ENCODE data around the gene ABHD2.
"Not testable (repeated sequence)": the region's sequence is repeated elsewhere in the genome, so short reads cannot be mapped to it uniquely, and the experiment has no call there.

Gene ABHD2

DNA sequence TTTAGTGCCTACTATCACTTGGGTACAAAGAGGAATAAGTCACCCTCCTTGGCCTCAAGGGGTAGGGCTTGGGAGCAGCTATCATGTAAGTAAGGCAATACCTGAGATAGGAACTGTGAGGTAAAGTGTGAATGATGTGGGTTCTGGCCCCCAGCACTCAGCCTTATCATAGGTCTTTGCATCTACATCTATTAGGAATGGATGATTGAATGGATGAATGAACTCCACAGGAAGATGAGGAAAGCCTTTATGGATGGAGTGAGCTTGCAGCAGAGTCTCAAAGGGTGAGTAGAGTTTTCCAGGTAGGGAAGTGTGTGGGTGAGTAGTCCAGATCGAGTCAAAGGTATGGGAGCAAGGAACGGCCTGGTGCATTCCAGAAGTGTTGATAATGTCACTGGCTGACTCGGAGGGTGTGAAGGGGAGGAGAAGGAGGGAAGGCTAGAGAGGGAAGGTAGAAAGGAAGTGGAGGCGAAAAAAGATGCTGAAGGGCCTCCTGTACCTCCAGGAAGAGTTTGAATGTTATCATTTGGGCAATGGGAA lies 13.1 kb upstream of the ABHD2 start:
- DNase-seq: no peak

DNA sequence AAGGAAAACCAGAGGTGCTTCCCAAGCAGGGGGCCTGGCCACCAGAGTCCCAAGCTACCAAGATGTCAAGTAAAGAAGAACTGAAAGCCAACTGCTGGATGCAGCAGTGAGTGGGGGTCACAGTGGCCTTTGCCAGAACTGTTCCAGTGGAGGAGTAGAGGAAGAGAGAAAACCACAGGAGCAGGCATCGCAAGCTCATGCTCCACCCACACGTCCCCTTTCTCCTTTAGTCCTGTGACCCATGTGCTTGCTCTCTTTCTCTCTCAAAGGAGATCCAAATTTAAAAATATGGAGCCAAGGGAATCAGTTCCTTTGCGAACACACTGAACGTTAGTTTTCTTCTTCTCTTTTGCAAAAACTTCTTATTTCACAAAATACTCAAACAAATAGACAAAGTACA lies 12.4 kb upstream of the ABHD2 start:
- DNase-seq: no peak

DNA sequence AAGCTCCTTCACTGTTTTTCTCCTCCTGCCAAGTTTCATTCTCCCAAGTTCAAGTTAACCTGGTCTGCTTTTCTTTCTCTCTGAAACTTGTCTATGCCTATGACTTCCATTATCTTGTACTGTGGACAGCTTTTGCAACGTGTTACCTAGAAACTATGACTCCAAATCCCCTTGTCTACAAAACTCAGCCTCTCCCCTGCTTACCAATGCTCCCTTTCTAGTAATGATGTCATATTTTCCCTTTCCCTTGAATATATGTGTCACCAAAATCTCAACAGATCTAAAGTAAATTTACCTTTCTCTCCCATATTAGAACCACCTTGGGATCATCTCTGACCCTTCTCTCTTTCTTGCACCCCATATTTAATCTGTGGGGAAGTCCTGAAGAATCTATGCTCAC lies 10.5 kb upstream of the ABHD2 start:
- DNase-seq: no peak

DNA sequence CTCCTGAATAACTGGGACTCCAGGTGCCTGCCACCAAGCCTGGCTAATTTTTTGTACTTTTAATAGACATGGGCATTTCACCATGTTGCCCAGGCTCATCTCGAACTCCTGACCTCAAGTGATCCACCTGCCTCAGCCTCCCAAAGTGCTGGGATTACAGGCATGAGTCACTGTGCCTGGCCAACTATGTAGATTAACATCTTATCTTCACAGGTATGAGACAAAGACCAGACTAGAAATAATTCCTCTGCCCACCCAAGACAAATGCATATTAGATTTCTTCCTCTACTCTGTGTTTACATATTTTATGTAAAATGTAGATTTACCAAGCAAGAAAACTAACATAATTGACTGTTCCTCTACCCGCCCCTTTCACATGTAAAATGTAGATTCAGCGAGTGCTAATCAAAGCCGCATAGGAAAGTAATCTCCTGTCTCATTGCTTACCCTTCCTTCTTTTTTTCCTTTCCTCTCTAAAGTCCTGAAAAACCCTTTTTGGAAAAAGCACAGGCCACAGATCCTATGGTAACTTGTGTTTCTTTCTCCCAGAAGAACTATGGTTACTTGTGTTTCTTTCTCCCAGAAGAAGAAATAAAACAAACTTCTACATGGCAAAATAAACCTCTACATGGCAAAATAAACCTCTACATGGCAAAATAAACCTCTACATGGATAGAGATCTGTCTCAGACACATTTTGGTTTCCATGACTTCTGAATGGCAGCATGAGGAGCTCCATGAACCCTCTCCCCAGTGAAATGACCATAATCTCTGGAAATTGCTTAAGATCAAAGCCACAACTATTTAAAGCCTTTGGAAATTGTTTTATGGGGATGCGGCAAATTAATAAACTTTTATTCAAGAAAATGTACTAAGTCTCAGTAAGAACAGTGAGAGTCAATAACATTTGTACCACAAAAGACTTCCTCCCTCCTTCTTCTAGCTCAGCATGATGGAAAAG lies 9.1 kb upstream of the ABHD2 start:
- no peak for DNase-seq

DNA sequence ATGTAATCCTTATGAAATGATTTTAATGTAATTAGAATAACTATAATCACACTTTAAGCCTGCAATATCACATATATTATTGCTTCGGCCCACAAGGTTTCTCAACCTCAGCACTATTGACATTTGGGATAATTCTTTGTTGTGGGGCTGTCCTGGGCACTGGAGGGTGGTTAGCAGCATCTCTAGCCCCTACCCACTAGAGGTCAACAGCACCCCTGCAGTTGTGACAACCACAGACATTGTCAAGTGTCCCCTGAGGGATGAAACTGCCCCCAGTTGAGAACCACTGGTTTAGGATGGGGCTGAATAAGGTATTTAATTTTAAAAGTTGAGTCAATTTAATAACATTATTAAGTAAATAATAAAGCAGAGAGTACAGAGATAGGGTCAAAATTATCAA lies 6.4 kb upstream of the ABHD2 start:
- DNase-seq: no peak

DNA sequence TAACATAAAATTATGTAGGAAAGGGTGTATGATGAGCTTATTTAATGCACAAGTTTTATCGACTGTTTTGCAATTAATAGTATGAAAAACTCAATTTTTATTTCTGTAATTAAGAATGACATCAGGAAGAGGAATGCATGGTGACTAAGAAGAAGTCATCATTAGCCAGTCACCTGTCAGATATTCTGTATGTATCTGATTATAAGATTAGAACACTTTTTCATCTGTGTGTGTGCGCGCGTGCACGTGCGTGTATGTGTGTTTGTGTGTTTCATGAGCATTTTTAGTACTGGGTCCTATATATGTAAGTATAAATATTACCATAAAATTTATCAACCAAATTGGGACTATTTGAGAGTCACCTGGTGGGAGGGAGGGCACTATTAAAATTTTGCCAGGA lies 5.0 kb upstream of the ABHD2 start:
- DNase-seq: no peak

DNA sequence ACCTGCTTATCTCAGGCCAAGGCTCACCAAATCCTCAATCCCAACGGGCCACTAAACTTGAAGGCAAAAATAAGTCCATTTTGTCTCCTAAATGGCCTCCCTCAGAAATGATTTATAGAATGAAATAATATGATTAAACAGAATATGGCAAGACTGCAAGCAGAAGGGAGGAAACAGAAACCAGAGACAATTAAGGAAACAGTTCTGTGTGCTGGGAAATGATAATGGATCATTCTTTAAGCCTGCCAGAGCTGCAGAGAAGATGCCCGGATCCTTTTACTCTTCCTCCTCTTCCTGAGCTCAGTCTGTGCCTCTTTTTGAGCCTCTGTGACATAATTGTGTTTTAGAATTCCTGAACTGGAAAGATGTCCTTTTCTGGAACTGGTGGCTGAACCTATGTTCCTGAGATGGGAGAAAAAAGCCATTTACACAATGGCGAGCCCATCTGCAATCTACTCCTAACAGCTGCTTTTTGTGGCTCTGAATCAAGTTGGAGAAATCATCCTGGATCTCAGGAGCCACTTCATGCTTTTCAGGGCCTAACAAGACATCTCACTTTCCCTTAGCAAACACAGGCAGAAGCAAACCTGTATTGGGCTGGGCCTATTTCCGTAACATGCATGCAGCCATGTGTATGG lies 2.8 kb upstream of the ABHD2 start:
- DNase-seq: no peak

DNA sequence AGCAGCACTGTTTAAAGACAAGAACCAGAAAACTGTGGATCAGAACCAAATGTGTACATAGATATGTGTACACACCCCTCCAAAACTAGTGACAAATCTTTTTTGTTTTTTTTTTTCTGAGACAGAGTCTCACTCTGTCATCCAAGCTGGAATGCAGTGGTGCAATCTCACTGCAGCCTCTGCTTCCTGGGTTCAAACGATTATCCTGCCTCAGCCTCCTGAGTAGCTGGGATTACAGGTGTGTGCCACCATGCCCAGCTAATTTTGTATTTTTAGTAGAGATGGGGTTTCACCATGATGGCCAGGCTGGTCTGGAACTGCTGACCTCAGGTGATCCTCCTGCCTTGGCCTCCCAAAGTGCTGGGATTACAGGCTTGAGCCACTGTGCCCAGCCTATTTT lies 2.3 kb upstream of the ABHD2 start:
- DNase-seq: not testable (repeated sequence)

DNA sequence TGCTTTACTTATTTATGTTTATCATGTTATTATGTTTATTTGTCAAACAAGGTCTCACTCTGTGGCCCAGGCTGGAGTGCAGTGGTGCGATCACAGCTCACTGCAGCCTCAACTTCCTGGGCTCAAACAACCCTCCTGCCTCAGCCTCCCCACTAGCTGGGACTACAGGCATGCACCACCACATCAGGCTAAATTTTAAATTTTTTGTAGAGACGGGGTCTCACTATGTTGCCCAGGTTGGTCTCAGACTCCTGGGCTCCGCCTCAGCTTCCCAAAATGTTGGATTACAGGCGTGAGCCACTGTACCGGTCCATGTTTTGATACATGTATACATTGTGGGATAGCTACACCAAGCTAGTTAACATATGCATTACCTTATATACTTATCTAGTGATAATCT lies 1.9 kb upstream of the ABHD2 start:
- not testable (repeated sequence) for DNase-seq

DNA sequence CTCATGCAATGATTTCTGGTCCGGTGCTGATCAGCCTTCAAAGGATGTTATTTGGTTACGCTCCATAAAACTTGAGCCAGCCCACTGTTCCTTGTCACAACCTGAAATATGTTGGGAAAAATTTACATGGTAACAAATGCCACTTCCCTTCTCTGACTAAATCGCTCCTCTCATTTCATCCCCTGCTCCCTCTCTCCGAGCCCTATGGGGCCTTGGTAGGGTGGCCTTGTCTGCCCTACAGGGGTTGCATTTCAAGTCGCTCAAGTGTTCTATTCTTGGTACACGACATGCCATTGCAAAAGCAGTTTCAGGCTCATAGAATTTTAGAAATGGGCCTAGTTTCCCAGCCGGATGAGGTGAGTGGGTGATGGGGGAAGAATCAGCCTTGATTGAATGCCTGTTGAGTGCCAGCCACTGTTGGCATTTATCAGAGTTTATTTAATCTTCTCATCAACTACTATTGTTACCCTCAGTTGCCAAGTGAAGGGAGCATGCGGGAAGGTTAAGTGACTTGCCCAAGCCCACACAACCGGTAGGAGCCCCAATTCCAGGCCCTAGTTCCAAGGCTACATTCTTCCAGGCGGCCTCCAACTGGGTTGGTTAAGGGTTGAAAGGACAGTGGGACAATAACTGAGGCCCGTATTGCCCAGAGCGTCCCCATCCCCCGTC lies 961 bp upstream of the ABHD2 start:
- no peak for DNase-seq

DNA sequence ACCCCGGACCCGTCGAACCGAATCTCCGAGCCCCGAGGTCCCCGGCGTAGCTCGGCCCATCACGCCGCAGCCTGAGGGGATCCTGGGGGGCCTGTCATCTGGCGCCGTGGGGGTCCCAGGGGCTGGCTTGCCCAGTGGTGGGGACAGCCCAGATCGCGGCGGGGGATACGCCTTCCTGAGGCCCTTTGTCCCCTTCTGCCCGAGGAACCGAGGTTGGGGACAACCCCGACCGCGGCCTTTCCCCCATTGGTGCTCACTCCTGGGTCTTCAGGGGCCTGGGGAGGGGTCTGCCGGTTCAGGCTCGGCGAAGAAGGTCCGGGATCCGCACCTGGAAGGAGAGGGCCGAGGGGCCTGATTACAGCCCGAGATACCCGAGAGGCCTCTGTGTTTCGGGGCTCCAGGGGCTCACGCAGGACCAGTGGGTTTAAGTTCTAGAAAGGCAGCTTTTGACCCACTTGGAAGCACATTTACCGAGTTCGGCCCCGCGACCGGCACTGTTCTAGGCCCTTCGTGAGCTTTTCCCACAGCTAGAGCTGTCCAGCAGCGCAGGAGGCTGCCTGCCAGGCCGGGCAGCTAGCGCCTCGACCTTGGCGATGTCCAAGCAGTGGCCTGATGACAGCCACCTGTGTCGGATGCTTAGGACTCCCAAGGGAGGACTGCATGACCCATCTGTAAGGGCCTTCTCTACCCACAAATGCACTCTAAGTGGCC lies 504 bp downstream of the ABHD2 start:
- peak in 18 of 51 donors; percentile 13 to 54 (median 31) for DNase-seq

DNA sequence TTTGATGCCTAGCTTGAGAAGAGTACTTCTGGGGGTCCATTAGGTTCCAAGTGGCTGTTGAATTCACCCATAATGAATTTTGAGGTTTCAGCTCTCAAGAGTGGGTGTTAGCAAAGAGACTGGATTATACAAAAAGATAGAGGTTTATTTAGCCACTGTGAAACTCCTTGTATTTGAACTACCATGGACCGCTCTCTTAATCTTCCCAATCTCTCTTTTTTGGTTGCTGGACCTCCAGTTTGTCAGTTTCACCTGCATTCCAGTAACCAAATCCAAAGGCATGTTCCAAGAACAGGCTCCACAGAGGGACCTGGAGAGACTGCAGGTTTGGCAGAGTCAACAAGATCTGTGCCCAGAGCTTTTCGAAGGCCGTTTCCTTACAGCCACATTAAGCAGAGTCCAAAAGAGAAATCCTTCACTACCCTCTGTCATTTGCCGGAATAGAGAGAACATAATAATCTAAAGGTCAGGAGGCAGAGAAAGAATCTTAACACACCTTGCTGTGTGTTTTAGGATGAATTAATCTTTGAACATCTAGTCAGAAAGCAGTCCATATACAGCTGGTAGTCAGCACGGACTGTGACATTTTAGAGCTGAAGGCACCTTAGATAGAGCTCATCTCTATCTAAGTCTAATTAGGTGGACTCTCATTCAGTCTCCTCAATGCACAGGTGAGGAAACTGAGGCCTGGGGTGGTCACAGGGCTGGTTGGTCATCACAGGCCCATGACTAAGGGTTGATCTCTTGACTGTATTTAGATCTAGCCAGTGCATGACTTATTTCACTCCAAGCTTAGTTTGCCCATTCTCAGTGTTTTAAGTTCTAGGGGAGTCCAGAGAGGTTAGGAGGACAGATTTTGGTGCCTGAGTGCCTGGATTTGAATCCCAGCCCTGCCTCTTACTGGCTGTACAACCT lies 1.3 kb downstream of the ABHD2 start:
- DNase-seq: peak in 1 of 51 donors; percentile 58

DNA sequence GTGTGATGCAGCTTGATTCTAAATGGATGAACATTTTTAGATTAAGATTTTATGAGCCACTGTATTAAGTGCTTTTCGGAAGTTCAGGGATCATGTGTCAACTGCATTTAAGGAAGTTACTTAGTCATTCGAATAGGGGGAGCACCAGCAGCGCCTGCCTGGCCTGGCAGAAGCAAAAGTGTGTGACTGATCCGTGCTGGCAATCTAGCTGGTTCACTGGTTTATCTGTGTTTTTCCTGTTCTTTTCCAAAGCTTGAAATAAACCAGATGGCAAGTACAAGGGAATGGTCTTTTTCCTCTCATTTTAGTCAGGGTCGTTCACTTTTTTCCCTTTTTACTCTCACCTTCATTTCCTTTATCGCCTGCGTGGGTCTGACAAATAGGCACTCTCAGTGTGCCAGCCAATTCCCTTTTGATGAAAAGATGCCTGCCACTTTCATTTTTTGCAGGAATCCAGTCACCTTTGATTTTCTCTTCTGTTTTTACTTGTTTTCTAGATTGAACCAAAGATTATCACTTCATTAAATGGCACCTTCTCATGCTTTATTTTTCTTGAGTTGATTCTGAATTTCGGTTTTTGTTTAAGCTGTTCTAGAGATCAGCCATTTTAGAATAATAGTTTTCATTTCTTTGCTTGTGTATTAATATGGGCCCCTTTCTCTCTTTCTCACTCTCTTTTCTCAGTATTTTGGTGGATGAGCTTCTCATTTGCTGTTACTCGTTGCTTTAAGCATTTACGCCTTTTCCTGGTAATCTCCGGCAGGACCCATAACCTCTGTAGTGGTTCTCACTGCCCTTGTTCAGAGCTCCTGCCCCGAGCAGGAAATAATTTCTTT lies 2.8 kb downstream of the ABHD2 start:
- peak in 27 of 51 donors; percentile 15 to 63 (median 37) for DNase-seq

DNA sequence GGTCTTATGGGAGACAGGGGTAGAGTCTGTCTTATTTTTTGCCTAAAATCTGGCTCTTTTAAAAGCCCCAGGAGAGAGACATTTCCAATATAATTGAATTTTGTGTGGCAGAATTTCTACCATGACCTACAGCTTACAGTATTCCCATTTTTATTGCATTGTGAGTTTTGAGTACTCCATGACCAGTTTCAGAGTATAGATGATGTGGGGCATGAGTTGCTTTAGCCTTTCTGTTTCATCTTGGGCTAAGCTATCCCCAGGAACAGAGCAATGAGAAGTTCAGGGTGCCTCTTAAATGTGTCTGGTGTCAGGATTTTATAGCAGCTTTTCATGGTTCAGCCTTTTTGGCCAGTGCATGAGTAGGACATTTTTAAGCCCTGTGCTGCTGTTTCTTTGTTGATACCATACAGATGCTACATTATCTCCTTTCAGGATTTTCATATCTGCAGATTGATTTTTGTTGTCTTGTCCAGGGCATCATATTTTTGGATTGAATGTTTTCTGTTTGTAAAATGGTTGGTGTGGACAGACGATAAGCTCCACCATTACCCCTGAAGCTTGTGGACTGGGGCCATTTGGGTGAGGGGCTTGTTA lies 3.5 kb downstream of the ABHD2 start:
- DNase-seq: no peak

DNA sequence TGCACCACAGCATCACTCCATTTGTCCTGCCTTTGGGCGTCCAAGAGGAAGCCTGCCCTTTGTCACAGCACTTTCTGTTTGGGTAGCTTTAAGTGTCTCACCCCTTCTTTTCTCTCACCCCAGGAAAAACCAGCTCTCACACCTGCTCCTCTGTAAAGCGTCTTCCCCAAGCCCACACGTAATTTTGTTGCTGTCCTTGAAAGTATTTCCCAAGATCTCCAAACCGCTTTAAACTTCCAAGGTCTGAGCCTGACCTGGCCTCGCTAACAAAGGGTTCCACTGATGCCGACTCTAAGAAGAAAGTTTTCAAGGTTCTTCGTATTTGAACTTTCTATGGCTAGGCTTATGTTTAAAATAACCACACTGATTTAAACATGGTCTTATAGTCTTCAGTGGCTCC lies 5.3 kb downstream of the ABHD2 start:
- no peak for DNase-seq

DNA sequence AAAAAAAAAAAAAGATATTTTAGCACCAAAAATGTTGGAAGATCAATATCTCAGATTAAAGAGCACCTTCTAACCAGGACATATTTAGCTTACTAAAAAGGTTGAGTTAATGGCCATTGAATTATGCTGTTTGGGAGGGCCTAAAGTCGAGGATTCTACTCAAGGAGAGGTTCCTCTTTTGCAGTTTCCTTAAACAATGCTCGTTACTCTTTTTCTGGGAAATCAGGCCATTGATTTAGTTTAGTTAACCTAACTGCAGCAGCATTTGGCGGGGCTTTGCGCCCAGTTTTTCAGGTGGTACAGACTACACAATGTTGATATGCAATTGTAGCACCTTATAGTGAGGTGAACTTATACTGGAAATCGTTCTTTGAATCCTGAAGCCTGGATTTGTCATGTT lies 6.8 kb downstream of the ABHD2 start:
- DNase-seq: no peak

DNA sequence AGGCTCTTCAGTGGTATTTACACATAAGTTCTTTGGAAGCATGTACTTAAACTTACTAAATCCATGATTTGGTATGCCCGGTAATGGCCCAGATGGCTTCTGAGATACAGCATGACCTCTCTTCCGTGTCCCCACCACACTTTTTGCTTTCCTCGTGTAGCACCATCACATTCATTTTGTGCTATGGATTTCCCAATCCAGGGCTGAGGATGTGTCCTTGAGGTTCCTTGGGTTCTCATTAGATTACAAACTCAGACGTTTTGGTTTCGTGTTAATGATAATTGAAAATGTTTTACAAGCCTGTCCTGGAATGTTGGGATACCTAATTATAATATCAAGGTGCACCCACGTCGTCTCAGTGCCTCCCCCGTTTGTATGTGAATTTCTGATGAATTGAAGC lies 7.3 kb downstream of the ABHD2 start:
- no peak for DNase-seq

DNA sequence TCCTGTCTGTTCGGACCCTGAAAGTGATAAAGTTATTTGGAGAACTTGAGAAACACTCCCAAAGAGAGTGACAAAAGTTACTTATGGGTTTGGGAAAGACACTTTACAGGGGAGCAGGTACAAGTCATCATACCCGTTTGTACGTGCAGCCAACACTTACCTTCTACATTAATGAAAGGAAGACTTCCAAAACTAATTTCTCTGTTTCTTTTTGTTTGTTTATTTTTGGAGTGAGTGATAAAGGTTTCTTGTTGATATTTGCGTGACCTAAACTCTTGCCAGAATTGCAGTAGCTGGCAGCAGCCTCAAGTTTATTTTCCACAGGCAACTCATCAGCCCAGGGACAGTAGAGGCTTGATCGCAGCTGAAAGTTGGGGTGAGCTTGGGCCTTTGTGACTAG lies 8.4 kb downstream of the ABHD2 start:
- peak in 1 of 51 donors; percentile 11 for DNase-seq

DNA sequence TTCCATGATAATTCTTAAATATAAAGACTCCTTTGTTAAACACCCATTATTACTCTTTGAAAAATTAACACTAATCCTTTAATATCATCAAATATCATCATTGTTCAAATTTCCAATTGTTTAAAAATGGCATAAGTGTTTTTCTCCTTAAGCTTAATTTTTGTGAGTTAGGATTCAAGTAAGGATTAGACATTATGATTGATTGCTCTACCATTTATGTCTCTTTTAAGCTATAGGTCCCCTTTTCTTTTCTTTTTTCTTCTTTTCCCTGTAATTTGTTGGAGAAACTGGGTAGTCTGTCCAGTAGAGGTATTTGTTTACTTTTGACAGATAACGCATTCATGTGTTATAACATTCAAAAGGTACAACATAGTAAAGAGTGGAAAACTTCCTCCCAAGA lies 9.1 kb downstream of the ABHD2 start:
- DNase-seq: no peak

Data from hypothalamus (tissue), 51 donors.